Measurements from ENCODE around the gene NAMPT. TPM values are rescaled to one million over a fixed set of nuclear protein-coding genes. Genes with fewer than 3 reads are reported as not detected.

The NAMPT gene
- polyA plus RNA-seq, 3 donors: 71.3 to 358 (median 133) TPM

GRCh38 chr7:106313456-106313901 is 28.7 kb upstream of the NAMPT start:
- Mint-ChIP-seq H3K36me3 (no peaks in the 10 kb centered on the region), H3K4me1 (peaks cover 23% of the 10 kb centered on the region), H3K4me3 (peak overlapping the region in 1 of 2 donors; percentile 63), H3K27me3 (ENCODE audit: low read depth in 3 of 3) (peaks cover 0 to 6% (median 0%) of the 10 kb centered on the region in 3 donors), H3K27ac (peak overlapping the region; percentile 94 to 98 (median 95)), H3K9me3 (peaks cover 0 to 17% (median 3%) of the 10 kb centered on the region in 7 donors)
- no peaks in the 10 kb centered on the region for H4K20me1 ChIP-seq (ENCODE audit: insufficient read depth, low read length)
- 44% methylated on average over 2 of the region's 2 CpGs for WGBS (ENCODE audit: insufficient coverage)
- peak in 1 of 3 donors; percentile 50 for DNase-seq
- peak overlapping the region; percentile 49 for H3K4me2 ChIP-seq (replicated peaks; ENCODE audit: extremely low read depth, low read length, poor library complexity, severe bottlenecking)
- no peak overlapping the region for H2AFZ ChIP-seq (ENCODE audit: insufficient read depth, low read depth, low read length, poor library complexity, severe bottlenecking)
- peak overlapping the region in 1 of 2 donors; percentile 84 for H3K27ac ChIP-seq (ENCODE audit: low read depth in 1 of 2, low read length in 2 of 2)
- H3K4me3 ChIP-seq (replicated peaks in 1 of 3; ENCODE audit: low read depth in 2 of 3, low read length in 3 of 3): peak overlapping the region in 1 of 3 experiments; percentile 24
- H3K79me2 ChIP-seq (ENCODE audit: insufficient read depth, low read length): no peaks in the 10 kb centered on the region
- intact Hi-C loops (cut with micrococcal nuclease): no loop called here
- H3K36me3 ChIP-seq (replicated peaks in 1 of 2; ENCODE audit: control insufficient read depth in 1 of 2, insufficient read depth in 2 of 2, low read length in 2 of 2): no peaks in the 10 kb centered on the region
- no peaks in the 10 kb centered on the region for H3K9me3 ChIP-seq (replicated peaks in 1 of 2; ENCODE audit: control insufficient read depth in 1 of 2, insufficient read depth in 1 of 2, low read length in 2 of 2)
- TF ChIP-seq, protein P1, sequence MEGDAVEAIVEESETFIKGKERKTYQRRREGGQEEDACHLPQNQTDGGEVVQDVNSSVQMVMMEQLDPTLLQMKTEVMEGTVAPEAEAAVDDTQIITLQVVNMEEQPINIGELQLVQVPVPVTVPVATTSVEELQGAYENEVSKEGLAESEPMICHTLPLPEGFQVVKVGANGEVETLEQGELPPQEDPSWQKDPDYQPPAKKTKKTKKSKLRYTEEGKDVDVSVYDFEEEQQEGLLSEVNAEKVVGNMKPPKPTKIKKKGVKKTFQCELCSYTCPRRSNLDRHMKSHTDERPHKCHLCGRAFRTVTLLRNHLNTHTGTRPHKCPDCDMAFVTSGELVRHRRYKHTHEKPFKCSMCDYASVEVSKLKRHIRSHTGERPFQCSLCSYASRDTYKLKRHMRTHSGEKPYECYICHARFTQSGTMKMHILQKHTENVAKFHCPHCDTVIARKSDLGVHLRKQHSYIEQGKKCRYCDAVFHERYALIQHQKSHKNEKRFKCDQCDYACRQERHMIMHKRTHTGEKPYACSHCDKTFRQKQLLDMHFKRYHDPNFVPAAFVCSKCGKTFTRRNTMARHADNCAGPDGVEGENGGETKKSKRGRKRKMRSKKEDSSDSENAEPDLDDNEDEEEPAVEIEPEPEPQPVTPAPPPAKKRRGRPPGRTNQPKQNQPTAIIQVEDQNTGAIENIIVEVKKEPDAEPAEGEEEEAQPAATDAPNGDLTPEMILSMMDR (IDR thresholded peaks at IDR 0.05): no peak
- no peaks in the 10 kb centered on the region for H3K27me3 ChIP-seq (ENCODE audit: control insufficient read depth in 2 of 2, insufficient read depth in 2 of 2, low read length in 2 of 2)
- H3K9ac ChIP-seq (ENCODE audit: insufficient read depth, low read length, poor library complexity, severe bottlenecking): peak overlapping the region; percentile 49
- peaks cover 18 to 24% of the 10 kb centered on the region in 2 donors for H3K4me1 ChIP-seq (ENCODE audit: control insufficient read depth in 1 of 2, insufficient read depth in 2 of 2, low read length in 2 of 2)

- Histone ChIP-seq H3K36me3 (replicated peaks in 1 of 2; ENCODE audit: control insufficient read depth in 1 of 2, insufficient read depth in 2 of 2, low read length in 2 of 2) (no peaks in the 10 kb centered on the region), H3K9me3 (replicated peaks in 1 of 2; ENCODE audit: control insufficient read depth in 1 of 2, insufficient read depth in 1 of 2, low read length in 2 of 2) (no peaks in the 10 kb centered on the region), H3K27me3 (ENCODE audit: control insufficient read depth in 2 of 2, insufficient read depth in 2 of 2, low read length in 2 of 2) (no peaks in the 10 kb centered on the region), H3K4me2 (replicated peaks; ENCODE audit: extremely low read depth, low read length, poor library complexity, severe bottlenecking) (no peak overlapping the region), H3K4me3 (replicated peaks in 1 of 3; ENCODE audit: low read depth in 2 of 3, low read length in 3 of 3) (no peak overlapping the region), H3K27ac (ENCODE audit: low read depth in 1 of 2, low read length in 2 of 2) (peak overlapping the region in 1 of 2 donors; percentile 84), H2AFZ (ENCODE audit: insufficient read depth, low read depth, low read length, poor library complexity, severe bottlenecking) (no peak overlapping the region), H4K20me1 (ENCODE audit: insufficient read depth, low read length) (no peaks in the 10 kb centered on the region), H3K9ac (ENCODE audit: insufficient read depth, low read length, poor library complexity, severe bottlenecking) (no peak overlapping the region), H3K79me2 (ENCODE audit: insufficient read depth, low read length) (no peaks in the 10 kb centered on the region), H3K4me1 (ENCODE audit: control insufficient read depth in 1 of 2, insufficient read depth in 2 of 2, low read length in 2 of 2) (peaks cover 18 to 24% of the 10 kb centered on the region in 2 donors)
- H3K36me3 Mint-ChIP-seq: no peaks in the 10 kb centered on the region
- DNase-seq: no peak
- TF ChIP-seq, protein P1 (IDR thresholded peaks at IDR 0.05): no peak
- peaks cover 0 to 17% (median 2%) of the 10 kb centered on the region in 7 donors for H3K9me3 Mint-ChIP-seq
- peaks cover 0 to 5% (median 0%) of the 10 kb centered on the region in 3 donors for H3K27me3 Mint-ChIP-seq (ENCODE audit: low read depth in 3 of 3)
- intact Hi-C loops (cut with micrococcal nuclease): no loop called here
- H3K27ac Mint-ChIP-seq: peak overlapping the region; percentile 94 to 98 (median 95)
- H3K4me3 Mint-ChIP-seq: no peak overlapping the region
- WGBS (ENCODE audit: insufficient coverage): no CpG with 5 or more reads among the region's 2 CpGs
- peaks cover 23% of the 10 kb centered on the region for H3K4me1 Mint-ChIP-seq
Observed at GRCh38 chr7:106312906-106313305, 28.1 kb upstream of the NAMPT start.

Measured in CD14-positive monocyte (primary cell).